ENCODE measurements around the gene ZIC1.

GRCh38 chr3:147402159-147402558 is 7.0 kb upstream of the ZIC1 start:
- TF ChIP-seq CTCF (conservative IDR thresholded peaks at IDR 0.05; ENCODE audit: low read depth, low read length): no peak
- no peak for TF ChIP-seq RCOR1 (IDR thresholded peaks at IDR 0.05; ENCODE audit: insufficient replicate concordance, low read length)
- no peak for TF ChIP-seq USF2 (IDR thresholded peaks at IDR 0.05; ENCODE audit: low read depth, low read length)
- TF ChIP-seq RFX5 (IDR thresholded peaks at IDR 0.05; ENCODE audit: low read depth, low read length): no peak
- TF ChIP-seq POLR2A (IDR thresholded peaks at IDR 0.05; ENCODE audit: low read depth, low read length): no peak
- no peak for TF ChIP-seq SMC3 (IDR thresholded peaks at IDR 0.05; ENCODE audit: low read depth, low read length)
- TF ChIP-seq BHLHE40 (IDR thresholded peaks at IDR 0.05; ENCODE audit: low read depth, low read length): no peak
- TF ChIP-seq MAFK (IDR thresholded peaks at IDR 0.05; ENCODE audit: low read depth, low read length): no peak
- no peak for TF ChIP-seq RAD21 (IDR thresholded peaks at IDR 0.05; ENCODE audit: low read length)
- no peak for TF ChIP-seq CHD1 (IDR thresholded peaks at IDR 0.05; ENCODE audit: low read depth, low read length)
- no peak for TF ChIP-seq CEBPB (IDR thresholded peaks at IDR 0.05; ENCODE audit: low read depth, low read length)

All from IMR-90 (cell line).